T-helper 2 cell treated with Interferon-gamma antibody and Interleukin-4, amounts not matched to agents 5 μg/mL and 100 μg/mL, for 36 hours (primary cell): Measurements from ENCODE around the gene PSTPIP2.

Experiments used
- DNase-seq: peaks from one replicate; pipeline ENCODE4 v3.0.0; 2021; ENCODE audit warnings: low spot score
- H3K27ac Mint-ChIP-seq: one replicate; pipeline ENCODE4 v1.8.0; 2021; ENCODE audit warnings: mild to moderate bottlenecking, mixed read lengths
- H3K27me3 Mint-ChIP-seq: one replicate; pipeline ENCODE4 v1.8.0; 2021; ENCODE audit warnings: low read depth, mixed read lengths
- H3K36me3 Mint-ChIP-seq: one replicate; pipeline ENCODE4 v1.8.0; 2021; ENCODE audit warnings: low read depth, mixed read lengths
- H3K4me1 Mint-ChIP-seq: one replicate; pipeline ENCODE4 v1.8.0; 2021; ENCODE audit warnings: low read depth, mixed read lengths
- H3K4me3 Mint-ChIP-seq: one replicate; pipeline ENCODE4 v1.8.0; 2022; ENCODE audit warnings: mild to moderate bottlenecking, moderate library complexity, mixed read lengths
- H3K9me3 Mint-ChIP-seq: one replicate; pipeline ENCODE4 v1.8.0; 2021; ENCODE audit warnings: mixed read lengths

The PSTPIP2 gene

GRCh38 chr18:45939236-45939635 is 132.8 kb downstream of the PSTPIP2 start:
- peaks cover 11% of the 10 kb centered on the region for H3K4me1 Mint-ChIP-seq
- no peak overlapping the region for H3K27ac Mint-ChIP-seq
- peaks cover 53% of the 10 kb centered on the region for H3K36me3 Mint-ChIP-seq

DNA sequence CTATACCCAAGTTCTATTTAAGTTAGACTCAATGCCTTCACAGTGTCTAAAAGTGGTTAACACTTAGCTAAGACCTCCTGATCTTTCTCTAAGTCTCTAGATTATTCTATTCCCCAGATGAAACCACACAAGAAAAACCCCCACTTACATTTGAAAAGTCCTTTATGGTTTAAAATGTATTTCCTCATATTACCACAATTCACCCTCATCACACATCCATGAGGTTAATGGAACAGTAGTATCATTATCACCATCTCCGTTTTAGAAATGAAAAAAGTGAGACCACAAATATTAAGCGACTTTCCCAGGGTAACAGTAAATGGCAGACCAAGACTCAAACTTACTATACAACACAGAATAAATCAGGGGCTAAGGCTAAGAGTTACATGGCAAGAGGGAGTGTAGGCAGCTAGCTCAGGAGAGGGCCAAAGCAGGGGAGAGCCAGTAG is 133.5 kb downstream of the PSTPIP2 start:
- Mint-ChIP-seq H3K36me3 (peaks cover 47% of the 10 kb centered on the region), H3K27ac (no peak overlapping the region), H3K4me3 (no peak overlapping the region), H3K4me1 (peaks cover 11% of the 10 kb centered on the region), H3K9me3 (no peaks in the 10 kb centered on the region), H3K27me3 (no peaks in the 10 kb centered on the region)
- DNase-seq: no peak

More at GRCh38 chr18:45939236-45939635, 132.8 kb downstream of the PSTPIP2 start:
- H3K9me3 Mint-ChIP-seq: no peaks in the 10 kb centered on the region
- no peak for DNase-seq
- H3K27me3 Mint-ChIP-seq: no peaks in the 10 kb centered on the region
- no peak overlapping the region for H3K4me3 Mint-ChIP-seq

DNA sequence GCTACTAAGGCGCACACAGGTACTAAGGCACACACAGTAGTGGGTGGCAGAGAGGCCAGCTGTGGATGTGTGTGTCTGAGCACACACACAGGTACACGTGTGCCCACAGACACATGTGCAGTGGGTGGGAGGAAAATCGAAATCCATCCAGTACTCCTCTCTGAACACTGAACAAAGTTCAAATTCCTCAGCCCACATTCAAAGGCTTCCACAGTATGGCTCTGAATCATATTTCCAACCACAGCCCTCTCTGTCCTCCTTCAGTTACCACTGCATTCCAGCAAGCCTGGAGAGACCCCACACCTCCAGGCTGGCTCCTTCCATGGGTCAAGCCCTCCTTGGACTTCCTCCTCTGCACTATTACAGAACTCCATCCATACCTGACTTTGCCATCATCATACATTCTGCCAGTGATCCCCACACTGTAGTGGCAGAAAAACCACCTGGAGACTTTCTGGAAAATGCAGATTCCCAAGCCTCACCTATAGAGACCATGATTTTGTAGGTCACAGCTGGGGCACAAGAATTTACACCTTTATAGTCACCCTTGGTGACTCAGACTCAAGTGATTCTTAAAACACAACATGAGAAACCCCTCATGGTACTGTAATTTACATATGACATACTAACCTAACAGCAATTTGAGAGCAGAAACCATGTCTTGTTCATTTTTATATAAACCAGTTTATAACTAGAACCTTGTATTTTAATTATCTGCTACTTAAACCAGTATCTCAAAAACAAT is 136.3 kb downstream of the PSTPIP2 start:
- Mint-ChIP-seq H3K9me3 (no peaks in the 10 kb centered on the region), H3K36me3 (peaks cover 40% of the 10 kb centered on the region), H3K27ac (no peak overlapping the region), H3K27me3 (no peaks in the 10 kb centered on the region), H3K4me1 (peaks cover 9% of the 10 kb centered on the region), H3K4me3 (no peak overlapping the region)
- DNase-seq: no peak
